ENCODE results near the gene ATG2A. TPM values are rescaled to one million over a fixed set of nuclear protein-coding genes. Genes with fewer than 3 reads are reported as not detected.

Gene ATG2A
- polyA plus RNA-seq, 3 donors: 2.6 to 24.9 (median 4.0) TPM

DNA sequence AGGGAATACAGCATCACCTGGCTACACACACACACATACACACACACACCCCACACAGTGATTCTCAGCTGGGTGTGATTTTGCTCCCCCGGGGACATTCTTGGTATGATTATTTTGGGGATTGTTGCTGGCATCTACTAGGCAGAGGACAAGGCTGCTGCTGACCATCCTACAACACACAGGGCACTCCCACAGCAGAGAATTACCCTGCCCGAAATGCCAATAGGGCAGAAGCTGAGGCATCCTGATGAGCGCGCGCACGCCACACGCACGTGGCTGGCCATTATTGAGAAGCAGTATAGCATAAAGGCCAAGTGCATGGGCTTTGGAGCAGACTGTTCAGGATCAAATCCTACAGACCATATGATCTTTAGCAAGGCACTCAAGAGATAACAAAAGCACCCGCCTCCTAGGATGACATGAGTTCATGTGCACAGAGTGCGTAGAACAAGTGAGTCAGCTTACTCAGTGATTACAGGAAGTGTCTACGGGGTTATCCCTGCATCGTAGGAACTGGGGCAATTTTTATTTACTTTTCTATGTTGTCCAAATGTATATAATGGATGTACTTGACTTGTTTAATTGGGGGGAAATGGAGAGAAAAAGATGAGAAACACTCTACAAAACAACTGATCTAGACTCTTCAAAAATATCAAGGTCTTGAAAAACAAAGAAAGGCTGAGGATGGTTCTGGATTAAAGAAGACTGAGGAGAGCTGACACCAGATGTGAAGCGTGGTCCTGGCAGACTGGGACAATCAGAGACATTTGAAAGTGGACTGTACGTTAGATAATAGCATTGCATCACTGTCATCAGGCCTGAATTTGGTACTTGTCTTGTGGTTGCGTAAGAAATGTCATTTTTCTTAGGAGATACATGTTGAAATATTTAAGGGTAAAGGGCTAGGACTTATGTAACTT, 31.4 kb downstream of the ATG2A start:
- H3K36me3 ChIP-seq (replicated peaks in 1 of 2; ENCODE audit: control insufficient read depth in 1 of 2, insufficient read depth in 2 of 2, low read length in 2 of 2): no peaks in the 10 kb centered on the region
- H3K4me2 ChIP-seq (replicated peaks; ENCODE audit: extremely low read depth, low read length, poor library complexity, severe bottlenecking): peak overlapping the region; percentile 57
- no peaks in the 10 kb centered on the region for H3K79me2 ChIP-seq (ENCODE audit: insufficient read depth, low read length)
- peaks cover 0 to 7% of the 10 kb centered on the region in 2 donors for H3K27me3 ChIP-seq (ENCODE audit: control insufficient read depth in 2 of 2, insufficient read depth in 2 of 2, low read length in 2 of 2)
- DNase-seq: peak; percentile 88 to 95 (median 94)
- no peak overlapping the region for H2AFZ ChIP-seq (ENCODE audit: insufficient read depth, low read depth, low read length, poor library complexity, severe bottlenecking)
- peaks cover 0 to 5% of the 10 kb centered on the region in 2 donors for H3K36me3 Mint-ChIP-seq
- H3K4me1 Mint-ChIP-seq: peaks cover 55% of the 10 kb centered on the region
- TF ChIP-seq, protein P1, sequence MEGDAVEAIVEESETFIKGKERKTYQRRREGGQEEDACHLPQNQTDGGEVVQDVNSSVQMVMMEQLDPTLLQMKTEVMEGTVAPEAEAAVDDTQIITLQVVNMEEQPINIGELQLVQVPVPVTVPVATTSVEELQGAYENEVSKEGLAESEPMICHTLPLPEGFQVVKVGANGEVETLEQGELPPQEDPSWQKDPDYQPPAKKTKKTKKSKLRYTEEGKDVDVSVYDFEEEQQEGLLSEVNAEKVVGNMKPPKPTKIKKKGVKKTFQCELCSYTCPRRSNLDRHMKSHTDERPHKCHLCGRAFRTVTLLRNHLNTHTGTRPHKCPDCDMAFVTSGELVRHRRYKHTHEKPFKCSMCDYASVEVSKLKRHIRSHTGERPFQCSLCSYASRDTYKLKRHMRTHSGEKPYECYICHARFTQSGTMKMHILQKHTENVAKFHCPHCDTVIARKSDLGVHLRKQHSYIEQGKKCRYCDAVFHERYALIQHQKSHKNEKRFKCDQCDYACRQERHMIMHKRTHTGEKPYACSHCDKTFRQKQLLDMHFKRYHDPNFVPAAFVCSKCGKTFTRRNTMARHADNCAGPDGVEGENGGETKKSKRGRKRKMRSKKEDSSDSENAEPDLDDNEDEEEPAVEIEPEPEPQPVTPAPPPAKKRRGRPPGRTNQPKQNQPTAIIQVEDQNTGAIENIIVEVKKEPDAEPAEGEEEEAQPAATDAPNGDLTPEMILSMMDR (IDR thresholded peaks at IDR 0.05): no peak
- peaks cover 49 to 58% of the 10 kb centered on the region in 2 donors for H3K4me1 ChIP-seq (ENCODE audit: control insufficient read depth in 1 of 2, insufficient read depth in 2 of 2, low read length in 2 of 2)
- H3K9me3 Mint-ChIP-seq: peaks cover 0 to 3% (median 0%) of the 10 kb centered on the region in 7 donors
- H3K9ac ChIP-seq (ENCODE audit: insufficient read depth, low read length, poor library complexity, severe bottlenecking): peak overlapping the region; percentile 72
- peaks cover 6 to 19% (median 13%) of the 10 kb centered on the region in 3 donors for H3K27me3 Mint-ChIP-seq (ENCODE audit: low read depth in 3 of 3)
- no peaks in the 10 kb centered on the region for H3K9me3 ChIP-seq (replicated peaks in 1 of 2; ENCODE audit: control insufficient read depth in 1 of 2, insufficient read depth in 1 of 2, low read length in 2 of 2)
- intact Hi-C loops (cut with micrococcal nuclease): loop anchor here in 1 of 2 donors (1.0 kb wide), 1 partner anchor 7 kb away; the partner anchor contains the start of gene EHD1
- H4K20me1 ChIP-seq (ENCODE audit: insufficient read depth, low read length): no peaks in the 10 kb centered on the region
- peak overlapping the region; percentile 97 to 100 (median 99) for H3K27ac Mint-ChIP-seq
- H3K27ac ChIP-seq (ENCODE audit: low read depth in 1 of 2, low read length in 2 of 2): peak overlapping the region; percentile 75 to 94
- H3K4me3 Mint-ChIP-seq: peak overlapping the region; percentile 47 to 80
- peak overlapping the region in 1 of 3 experiments; percentile 31 for H3K4me3 ChIP-seq (replicated peaks in 1 of 3; ENCODE audit: low read depth in 2 of 3, low read length in 3 of 3)
- WGBS (ENCODE audit: insufficient coverage): 4% methylated on average over 3 of the region's 15 CpGs

DNA sequence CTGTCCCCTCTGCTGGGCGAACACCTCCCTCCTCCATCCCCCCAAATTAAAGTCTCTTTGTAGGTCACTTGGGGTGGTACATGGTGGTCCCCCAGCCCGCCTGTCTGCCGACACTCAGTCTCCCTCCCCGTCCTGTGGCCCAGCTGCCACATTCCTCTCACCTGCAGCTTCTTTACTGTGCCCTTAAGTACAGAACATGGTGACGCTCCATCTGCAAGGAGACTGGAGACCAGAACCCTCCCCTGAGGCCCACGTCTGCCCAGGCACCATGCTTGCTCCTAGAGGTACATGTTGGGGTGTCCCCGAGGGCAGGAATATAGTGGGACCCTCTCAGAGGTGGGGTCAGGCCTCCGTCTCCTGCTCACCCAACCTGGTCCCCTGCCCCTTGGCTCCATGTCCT, 33.0 kb downstream of the ATG2A start:
- Histone ChIP-seq H3K9me3 (replicated peaks in 1 of 2; ENCODE audit: control insufficient read depth in 1 of 2, insufficient read depth in 1 of 2, low read length in 2 of 2) (no peaks in the 10 kb centered on the region), H4K20me1 (ENCODE audit: insufficient read depth, low read length) (no peaks in the 10 kb centered on the region), H3K27ac (ENCODE audit: low read depth in 1 of 2, low read length in 2 of 2) (no peak overlapping the region), H3K9ac (ENCODE audit: insufficient read depth, low read length, poor library complexity, severe bottlenecking) (no peak overlapping the region), H2AFZ (ENCODE audit: insufficient read depth, low read depth, low read length, poor library complexity, severe bottlenecking) (no peak overlapping the region), H3K36me3 (replicated peaks in 1 of 2; ENCODE audit: control insufficient read depth in 1 of 2, insufficient read depth in 2 of 2, low read length in 2 of 2) (no peaks in the 10 kb centered on the region), H3K27me3 (ENCODE audit: control insufficient read depth in 2 of 2, insufficient read depth in 2 of 2, low read length in 2 of 2) (peaks cover 0 to 7% of the 10 kb centered on the region in 2 donors), H3K4me3 (replicated peaks in 1 of 3; ENCODE audit: low read depth in 2 of 3, low read length in 3 of 3) (no peak overlapping the region), H3K4me2 (replicated peaks; ENCODE audit: extremely low read depth, low read length, poor library complexity, severe bottlenecking) (no peak overlapping the region), H3K79me2 (ENCODE audit: insufficient read depth, low read length) (no peaks in the 10 kb centered on the region), H3K4me1 (ENCODE audit: control insufficient read depth in 1 of 2, insufficient read depth in 2 of 2, low read length in 2 of 2) (peaks cover 65 to 74% of the 10 kb centered on the region in 2 donors)
- WGBS (ENCODE audit: insufficient coverage): 92% methylated on average over 4 of the region's 8 CpGs
- intact Hi-C loops (cut with micrococcal nuclease): no loop called here
- Mint-ChIP-seq H3K4me1 (peaks cover 70% of the 10 kb centered on the region), H3K4me3 (peak overlapping the region in 1 of 2 donors; percentile 63), H3K36me3 (peaks cover 0 to 5% of the 10 kb centered on the region in 2 donors), H3K9me3 (peaks cover 0 to 3% (median 0%) of the 10 kb centered on the region in 7 donors), H3K27me3 (ENCODE audit: low read depth in 3 of 3) (peaks cover 8 to 22% (median 9%) of the 10 kb centered on the region in 3 donors), H3K27ac (peak overlapping the region in 5 of 7 donors; percentile 40 to 89 (median 58))
- TF ChIP-seq, protein P1 (IDR thresholded peaks at IDR 0.05): no peak
- no peak for DNase-seq
